ENCODE measurements around the gene PHACTR1. TPM values are rescaled to one million over a fixed set of nuclear protein-coding genes. Genes with fewer than 3 reads are reported as not detected.

PHACTR1 gene
- polyA plus RNA-seq, 2 of the 4 experiments (the other 2 are of a cell fraction), result not detected

DNA sequence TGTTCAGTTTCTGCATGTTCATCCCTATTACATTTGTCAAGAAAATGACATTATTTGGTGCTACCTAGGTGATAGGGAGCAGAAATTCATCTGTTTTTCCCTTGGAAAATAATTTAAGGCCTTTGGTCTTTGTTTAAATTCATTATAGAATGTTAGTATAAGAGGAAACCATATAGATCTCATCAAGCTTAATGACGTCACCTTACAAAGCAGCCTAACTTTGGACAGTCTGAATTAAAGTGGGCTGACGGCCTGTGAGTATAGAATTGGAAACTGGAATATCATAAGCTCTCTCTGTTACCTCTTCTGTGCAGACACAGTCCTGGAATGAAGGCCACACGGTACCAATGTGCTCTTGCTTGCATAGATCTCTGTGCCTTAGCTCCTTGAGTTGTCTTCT, 503.7 kb downstream of the PHACTR1 start:
- Histone ChIP-seq H3K9me3 (no peaks in the 10 kb centered on the region), H3K4me2 (no peak overlapping the region), H3K27ac (no peak overlapping the region), H3K4me1 (no peaks in the 10 kb centered on the region), H3K4me3 (no peak overlapping the region)
- 28% methylated on average over 3 of the region's 3 CpGs for WGBS (ENCODE audit: missing lambda C conversion rate)
- ATAC-seq (no peak), DNase-seq (ENCODE audit: low read depth in 1 of 2, low spot score in 1 of 2) (no peak), FAIRE-seq (no peak)
- no peak for TF ChIP-seq CHD2 (IDR thresholded peaks at IDR 0.05; ENCODE audit: low read length, partially characterized antibody)
- TF ChIP-seq ZC3H11A (IDR thresholded peaks at IDR 0.05), result no peak
- CTCF ChIA-PET, result no interaction called here
- POLR2A ChIA-PET, result no interaction called here

DNA sequence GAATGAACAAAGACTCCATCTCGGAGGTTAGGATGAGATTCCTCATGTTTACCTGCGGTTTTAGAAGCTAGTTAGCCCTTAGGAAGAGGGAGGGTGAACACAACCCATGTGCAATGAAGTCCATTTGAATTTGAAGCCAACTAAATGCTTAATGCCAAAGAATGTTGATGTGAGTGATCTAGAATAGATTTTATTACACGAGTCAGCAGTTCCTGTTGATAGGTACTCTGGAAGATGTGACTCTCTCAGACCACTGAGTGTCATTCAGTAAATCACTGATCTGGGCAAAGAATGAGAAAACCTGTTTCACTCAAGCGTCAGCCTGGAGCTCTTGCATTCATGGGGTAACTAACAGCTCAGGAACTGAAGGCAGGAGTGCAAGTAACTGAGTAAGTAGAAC, 505.5 kb downstream of the PHACTR1 start:
- DNase-seq (ENCODE audit: low read depth in 1 of 2, low spot score in 1 of 2) (no peak), ATAC-seq (no peak)
- POLR2A ChIA-PET, result no interaction called here

DNA sequence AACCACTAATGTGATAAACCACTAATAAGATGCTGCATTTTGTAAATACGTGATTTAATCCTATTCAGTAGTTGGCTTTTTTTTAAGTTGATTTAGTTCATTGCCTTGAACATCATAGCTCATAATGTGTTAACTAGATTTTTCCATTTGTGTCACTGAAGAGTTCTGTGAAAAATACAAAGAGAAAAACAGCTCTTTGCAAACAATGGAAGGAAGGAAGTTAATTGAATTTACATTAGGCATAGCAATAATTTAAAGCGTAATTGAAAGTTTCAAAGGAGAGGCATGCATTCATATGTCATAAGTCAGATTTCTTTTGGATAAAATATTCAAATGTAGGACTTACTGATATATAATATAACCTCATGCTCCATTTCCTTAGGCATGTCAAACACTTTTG, 509.5 kb downstream of the PHACTR1 start:
- no peaks in the 10 kb centered on the region; the same call in 2 of the 3 replicates for H3K4me1 ChIP-seq
- H3K9me3 ChIP-seq, result no peaks in the 10 kb centered on the region
- FAIRE-seq (no peak), ATAC-seq (no peak), DNase-seq (ENCODE audit: low read depth in 1 of 2, low spot score in 1 of 2) (no peak)
- TF ChIP-seq ZFP36 (IDR thresholded peaks at IDR 0.05; ENCODE audit: borderline replicate concordance, partially characterized antibody), result no peak
- no peak for TF ChIP-seq TFCP2L1 (CRISPR knock-in tag; IDR thresholded peaks at IDR 0.05)
- TF ChIP-seq, protein P1, sequence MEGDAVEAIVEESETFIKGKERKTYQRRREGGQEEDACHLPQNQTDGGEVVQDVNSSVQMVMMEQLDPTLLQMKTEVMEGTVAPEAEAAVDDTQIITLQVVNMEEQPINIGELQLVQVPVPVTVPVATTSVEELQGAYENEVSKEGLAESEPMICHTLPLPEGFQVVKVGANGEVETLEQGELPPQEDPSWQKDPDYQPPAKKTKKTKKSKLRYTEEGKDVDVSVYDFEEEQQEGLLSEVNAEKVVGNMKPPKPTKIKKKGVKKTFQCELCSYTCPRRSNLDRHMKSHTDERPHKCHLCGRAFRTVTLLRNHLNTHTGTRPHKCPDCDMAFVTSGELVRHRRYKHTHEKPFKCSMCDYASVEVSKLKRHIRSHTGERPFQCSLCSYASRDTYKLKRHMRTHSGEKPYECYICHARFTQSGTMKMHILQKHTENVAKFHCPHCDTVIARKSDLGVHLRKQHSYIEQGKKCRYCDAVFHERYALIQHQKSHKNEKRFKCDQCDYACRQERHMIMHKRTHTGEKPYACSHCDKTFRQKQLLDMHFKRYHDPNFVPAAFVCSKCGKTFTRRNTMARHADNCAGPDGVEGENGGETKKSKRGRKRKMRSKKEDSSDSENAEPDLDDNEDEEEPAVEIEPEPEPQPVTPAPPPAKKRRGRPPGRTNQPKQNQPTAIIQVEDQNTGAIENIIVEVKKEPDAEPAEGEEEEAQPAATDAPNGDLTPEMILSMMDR (IDR thresholded peaks at IDR 0.05), result no peak
- no peak for TF ChIP-seq ZNF302 (CRISPR knock-in tag; IDR thresholded peaks at IDR 0.05)
- TF ChIP-seq HOXB13 (CRISPR knock-in tag; IDR thresholded peaks at IDR 0.05; ENCODE audit: low read depth), result no peak
- no peak for TF ChIP-seq ESRRA (IDR thresholded peaks at IDR 0.05; ENCODE audit: borderline replicate concordance, low read length)
- TF ChIP-seq JUNB (IDR thresholded peaks at IDR 0.05), result no peak
- no peak for TF ChIP-seq POLR2AphosphoS2 (conservative IDR thresholded peaks at IDR 0.05; ENCODE audit: low read length)
- TF ChIP-seq, protein P2, sequence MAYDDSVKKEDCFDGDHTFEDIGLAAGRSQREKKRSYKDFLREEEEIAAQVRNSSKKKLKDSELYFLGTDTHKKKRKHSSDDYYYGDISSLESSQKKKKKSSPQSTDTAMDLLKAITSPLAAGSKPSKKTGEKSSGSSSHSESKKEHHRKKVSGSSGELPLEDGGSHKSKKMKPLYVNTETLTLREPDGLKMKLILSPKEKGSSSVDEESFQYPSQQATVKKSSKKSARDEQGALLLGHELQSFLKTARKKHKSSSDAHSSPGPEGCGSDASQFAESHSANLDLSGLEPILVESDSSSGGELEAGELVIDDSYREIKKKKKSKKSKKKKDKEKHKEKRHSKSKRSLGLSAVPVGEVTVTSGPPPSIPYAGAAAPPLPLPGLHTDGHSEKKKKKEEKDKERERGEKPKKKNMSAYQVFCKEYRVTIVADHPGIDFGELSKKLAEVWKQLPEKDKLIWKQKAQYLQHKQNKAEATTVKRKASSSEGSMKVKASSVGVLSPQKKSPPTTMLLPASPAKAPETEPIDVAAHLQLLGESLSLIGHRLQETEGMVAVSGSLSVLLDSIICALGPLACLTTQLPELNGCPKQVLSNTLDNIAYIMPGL (CRISPR knock-in tag; IDR thresholded peaks at IDR 0.05; ENCODE audit: borderline replicate concordance), result no peak
- TF ChIP-seq CHD4 (IDR thresholded peaks at IDR 0.05; ENCODE audit: borderline replicate concordance), result no peak
- TF ChIP-seq, protein P3, sequence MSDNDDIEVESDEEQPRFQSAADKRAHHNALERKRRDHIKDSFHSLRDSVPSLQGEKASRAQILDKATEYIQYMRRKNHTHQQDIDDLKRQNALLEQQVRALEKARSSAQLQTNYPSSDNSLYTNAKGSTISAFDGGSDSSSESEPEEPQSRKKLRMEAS (IDR thresholded peaks at IDR 0.05), result no peak
- TF ChIP-seq CBX2 (IDR thresholded peaks at IDR 0.05; ENCODE audit: borderline replicate concordance, low read depth), result no peak
- no peak for TF ChIP-seq NFE2L2 (conservative IDR thresholded peaks at IDR 0.05; ENCODE audit: low read length)
- TF ChIP-seq, protein P4, sequence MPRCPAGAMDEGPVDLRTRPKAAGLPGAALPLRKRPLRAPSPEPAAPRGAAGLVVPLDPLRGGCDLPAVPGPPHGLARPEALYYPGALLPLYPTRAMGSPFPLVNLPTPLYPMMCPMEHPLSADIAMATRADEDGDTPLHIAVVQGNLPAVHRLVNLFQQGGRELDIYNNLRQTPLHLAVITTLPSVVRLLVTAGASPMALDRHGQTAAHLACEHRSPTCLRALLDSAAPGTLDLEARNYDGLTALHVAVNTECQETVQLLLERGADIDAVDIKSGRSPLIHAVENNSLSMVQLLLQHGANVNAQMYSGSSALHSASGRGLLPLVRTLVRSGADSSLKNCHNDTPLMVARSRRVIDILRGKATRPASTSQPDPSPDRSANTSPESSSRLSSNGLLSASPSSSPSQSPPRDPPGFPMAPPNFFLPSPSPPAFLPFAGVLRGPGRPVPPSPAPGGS (IDR thresholded peaks at IDR 0.05), result no peak
- TF ChIP-seq SMC3 (IDR thresholded peaks at IDR 0.05), result no peak
- no peak for TF ChIP-seq EHF (CRISPR knock-in tag; IDR thresholded peaks at IDR 0.05)
- no peak for TF ChIP-seq HOXB5 (CRISPR knock-in tag; IDR thresholded peaks at IDR 0.05)
- TF ChIP-seq MYC (IDR thresholded peaks at IDR 0.05; ENCODE audit: borderline replicate concordance, low read length), result no peak
- no peak for TF ChIP-seq PHF8 (IDR thresholded peaks at IDR 0.05; ENCODE audit: borderline replicate concordance, low read depth)
- no peak for TF ChIP-seq HEYL (CRISPR knock-in tag; IDR thresholded peaks at IDR 0.05)
- CTCF ChIA-PET, result interaction anchor here (2.2 kb wide), 1 partner anchor 106 kb away, joined by 7 read pairs; no protein-coding TSS in a partner anchor
- H3K27ac ChIP-seq, result no peak overlapping the region
- POLR2A ChIA-PET, result no interaction called here
- H3K4me2 ChIP-seq, result no peak overlapping the region
- 40% methylated on average over 2 of the region's 2 CpGs for WGBS (ENCODE audit: missing lambda C conversion rate)
- no peak overlapping the region for H3K4me3 ChIP-seq

More for the DNA sequence above, 505.5 kb downstream of the PHACTR1 start:
- no peaks in the 10 kb centered on the region for H3K9me3 ChIP-seq
- no peak overlapping the region for H3K4me3 ChIP-seq
- H3K4me1 ChIP-seq, result no peaks in the 10 kb centered on the region
- no peak for FAIRE-seq
- H3K4me2 ChIP-seq, result no peak overlapping the region
- no peak overlapping the region for H3K27ac ChIP-seq
- CTCF ChIA-PET, result no interaction called here
- TF ChIP-seq MAFK (IDR thresholded peaks at IDR 0.05; ENCODE audit: partially characterized antibody), result peak; percentile 42
- TF ChIP-seq, protein P5, sequence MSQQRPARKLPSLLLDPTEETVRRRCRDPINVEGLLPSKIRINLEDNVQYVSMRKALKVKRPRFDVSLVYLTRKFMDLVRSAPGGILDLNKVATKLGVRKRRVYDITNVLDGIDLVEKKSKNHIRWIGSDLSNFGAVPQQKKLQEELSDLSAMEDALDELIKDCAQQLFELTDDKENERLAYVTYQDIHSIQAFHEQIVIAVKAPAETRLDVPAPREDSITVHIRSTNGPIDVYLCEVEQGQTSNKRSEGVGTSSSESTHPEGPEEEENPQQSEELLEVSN (IDR thresholded peaks at IDR 0.05; ENCODE audit: borderline replicate concordance, low read depth), result no peak
- 12% methylated on average over 4 of the region's 4 CpGs for WGBS (ENCODE audit: missing lambda C conversion rate)

All from A549 (cell line).